Endothelial cell of umbilical vein (primary cell): ENCODE measurements around the gene SPRN. TPM values are rescaled to one million over a fixed set of nuclear protein-coding genes. Genes with fewer than 3 reads are reported as not detected.
"Not testable (repeated sequence)": the region's sequence is repeated elsewhere in the genome, so short reads cannot be mapped to it uniquely, and the experiment has no call there.

Experiments used
- BruUV-seq: library from RNA; stranded (reverse); fragments of 400-500 nt; replicated peaks from 2 replicates; lab custom pipeline; 2021; lab: Mats Ljungman, UMichigan
- CTCF ChIA-PET: fragments of 300-600, 350-600 bp; sonication (Branson Sonifier 250); formaldehyde crosslinking; loops from one replicate; lab custom pipeline; 2021; ENCODE audit warnings: antibody characterized with exemption, inconsistent platforms; lab: Charles Lee
- POLR2A ChIA-PET: fragments of 300-600, 350-600 bp; sonication (Branson Sonifier 250); formaldehyde crosslinking; loops from one replicate; lab custom pipeline; 2021; ENCODE audit warnings: antibody characterized with exemption, inconsistent platforms; lab: Charles Lee
- DNase-seq: peaks from one replicate; pipeline ENCODE4 v3.0.0-alpha.2; 2011; ENCODE audit warnings: low read depth, low spot score
- FAIRE-seq: peaks from 2 replicates; lab custom pipeline; 2011; peaks lifted over from hg19 to GRCh38; lab: Jason Lieb, UNC
- H2AFZ ChIP-seq: 2 replicates; pipeline ENCODE4 v1.6.0; 2012; ENCODE audit warnings: low read depth, low read length, control low read depth, inconsistent platforms
- H3K27ac ChIP-seq: 2 replicates; pipeline ENCODE4 v1.5.1; 2011; ENCODE audit warnings: low read depth, mild to moderate bottlenecking, control low read depth, low read length, moderate library complexity; ENCODE audit not compliant: insufficient read depth
- H3K27me3 ChIP-seq, 2 experiments: 2 replicates each; pipeline versions ENCODE4 v1.6.0 to v1.6.1; 2011; ENCODE audit warnings: low read length in 2 of 2, mixed read lengths in 1 of 2; ENCODE audit not compliant: control insufficient read depth in 2 of 2, insufficient read depth in 2 of 2
- H3K36me3 ChIP-seq, 2 experiments: 2 replicates in 1 of 2; 3 replicates in 1 of 2; pipeline ENCODE4 v1.5.1; 2011; ENCODE audit warnings: low read length in 2 of 2, mild to moderate bottlenecking in 1 of 2, moderate library complexity in 1 of 2; ENCODE audit not compliant: control insufficient read depth in 2 of 2, insufficient read depth in 2 of 2; ENCODE audit errors: extremely low read depth in 1 of 2
- H3K4me1 ChIP-seq: 3 replicates; pipeline ENCODE4 v1.5.1; 2011; ENCODE audit warnings: mild to moderate bottlenecking, low read length; ENCODE audit not compliant: control insufficient read depth, insufficient read depth; ENCODE audit errors: extremely low read depth
- H3K4me2 ChIP-seq: 2 replicates; pipeline ENCODE4 v1.6.1; 2011; ENCODE audit warnings: low read length, control low read depth, mixed read lengths; ENCODE audit not compliant: insufficient read depth
- H3K4me3 ChIP-seq, 3 experiments: fragments of 200-600 bp in 1 of 3; sonication (generic), shearing (Covaris generic) in 1 of 3; replicated peaks in 1 of 3; 2 replicates each; pipeline ENCODE4 v1.5.1; 2011 to 2016; ENCODE audit warnings: control low read depth in 3 of 3, low read length in 3 of 3, mild to moderate bottlenecking in 2 of 3, inconsistent platforms in 1 of 3, low read depth in 1 of 3, moderate library complexity in 1 of 3; ENCODE audit not compliant: insufficient read depth in 1 of 3
- H3K79me2 ChIP-seq: 2 replicates; pipeline ENCODE4 v1.6.0; 2012; ENCODE audit warnings: low read length, inconsistent platforms; ENCODE audit not compliant: control insufficient read depth, insufficient read depth
- H3K9ac ChIP-seq: replicated peaks from 2 replicates; pipeline ENCODE3; 2011; ENCODE audit warnings: low read length, control low read depth; ENCODE audit not compliant: insufficient read depth; ENCODE audit errors: extremely low read depth
- H3K9me1 ChIP-seq: replicated peaks from 3 replicates; pipeline ENCODE4 v1.6.0; 2011; ENCODE audit warnings: mild to moderate bottlenecking, low read length; ENCODE audit not compliant: control insufficient read depth, insufficient read depth; ENCODE audit errors: extremely low read depth
- H3K9me3 ChIP-seq: replicated peaks from 2 replicates; pipeline ENCODE4 v1.5.1; 2012; ENCODE audit warnings: low read length, inconsistent platforms; ENCODE audit not compliant: control insufficient read depth, insufficient read depth
- H4K20me1 ChIP-seq: replicated peaks from 2 replicates; pipeline ENCODE3; 2011; ENCODE audit warnings: mild to moderate bottlenecking, low read length; ENCODE audit not compliant: control insufficient read depth, insufficient read depth; ENCODE audit errors: extremely low read depth
- MYC ChIP-seq: IDR thresholded peaks from one replicate; pipeline ENCODE4 v1.6.1; 2011; ENCODE audit warnings: mild to moderate bottlenecking, low read depth, low read length
- POLR2A ChIP-seq: IDR thresholded peaks from 2 replicates; pipeline ENCODE4 v1.6.1; 2012; ENCODE audit warnings: low read depth, mild to moderate bottlenecking, control low read depth, low read length
- dilution Hi-C: fragments of 300-500 bp; cut with MboI; formaldehyde crosslinking; loops from one replicate; pipeline ENCODE4 v1.15.0; 2019; ENCODE audit warnings: low sequenced_read_pairs; ENCODE audit not compliant: extremely low pct_ligation_motif_present
- intact Hi-C: fragments of 100-400 bp; cut with micrococcal nuclease; formaldehyde crosslinking; loops from one replicate; pipeline ENCODE4 v1.10.0; 2022
- polyA plus RNA-seq, 4 experiments: library from polyadenylated mRNA; depleted of rRNA in 3 of 4; stranded (reverse) in 3 of 4; unstranded in 1 of 4; fragments of >200 nt; gene quantifications; 2 replicates each; pipeline versions ENCODE4 v1.2.1 to v1.2.3, GENCODE V29; 2011 to 2012; ENCODE audit warnings: missing spikeins in 1 of 4
- total RNA-seq: library from RNA; stranded (reverse); gene quantifications from 2 replicates; pipeline ENCODE4 v1.2.3, GENCODE V29; 2021

Gene SPRN
- total and polyA plus RNA-seq, 2 donors (not counting 3 experiments of a cell fraction or from before 2014, with no cell fraction given) = 0.13 TPM; not detected in 1

DNA sequence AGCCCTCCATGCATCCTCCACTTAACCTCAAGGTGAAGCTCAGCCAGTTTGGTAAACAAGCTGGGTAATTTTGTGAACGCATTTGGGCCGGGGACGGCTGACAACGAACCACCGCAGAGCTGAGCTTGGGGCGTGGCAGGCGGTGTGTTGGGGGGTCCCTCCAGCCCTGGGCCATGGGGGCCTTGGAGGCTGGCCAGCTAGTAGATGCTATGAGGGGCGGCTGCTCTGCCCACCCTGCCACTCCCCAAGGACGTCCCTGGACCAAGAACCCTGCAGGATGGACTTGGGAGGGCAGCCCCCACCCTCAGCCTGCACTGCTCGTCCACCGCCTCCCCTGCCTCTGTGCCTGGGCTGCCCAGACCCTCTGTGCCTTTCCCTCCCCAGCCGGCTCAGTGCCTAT lies 17.4 kb upstream of the SPRN start:
- BruUV-seq = no TSS peak
- ChIA-PET CTCF (no interaction called here), POLR2A (no interaction called here)
- no peak overlapping the region for H3K27ac ChIP-seq
- FAIRE-seq (no peak), DNase-seq (no peak)
- H4K20me1 ChIP-seq = no peaks in the 10 kb centered on the region
- intact Hi-C loops (no loop called here), dilution Hi-C loops (no loop called here)
- no peaks in the 10 kb centered on the region for H3K27me3 ChIP-seq
- H3K4me2 ChIP-seq = no peak overlapping the region
- no peaks in the 10 kb centered on the region for H3K36me3 ChIP-seq
- no peaks in the 10 kb centered on the region for H3K79me2 ChIP-seq
- no peaks in the 10 kb centered on the region for H3K9me3 ChIP-seq
- no peak for TF ChIP-seq MYC
- no peak for TF ChIP-seq POLR2A
- no peak overlapping the region for H3K9ac ChIP-seq
- no peak overlapping the region for H3K4me3 ChIP-seq
- no peaks in the 10 kb centered on the region for H3K9me1 ChIP-seq
- no peaks in the 10 kb centered on the region for H3K4me1 ChIP-seq
- no peak overlapping the region for H2AFZ ChIP-seq

DNA sequence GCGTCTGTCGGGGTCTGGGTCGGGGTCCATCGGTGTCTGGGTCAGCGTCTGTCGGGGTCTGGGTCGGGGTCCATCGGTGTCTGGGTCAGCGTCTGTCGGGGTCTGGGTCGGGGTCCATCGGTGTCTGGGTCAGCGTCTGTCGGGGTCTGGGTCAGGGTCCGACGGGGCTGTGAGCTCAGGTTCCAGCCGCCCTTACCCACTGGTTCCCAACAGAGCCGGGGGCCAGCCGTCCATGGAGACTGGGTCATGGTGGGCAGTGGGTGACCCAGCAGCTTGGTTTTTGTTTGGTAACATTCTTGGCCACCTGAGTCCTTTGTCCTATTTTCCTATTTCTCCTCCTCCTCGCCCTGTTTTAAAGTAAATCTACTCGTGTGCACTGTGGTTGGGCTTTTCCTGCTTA lies 16.9 kb upstream of the SPRN start:
- H3K27ac ChIP-seq, H3K27me3 ChIP-seq, H3K79me2 ChIP-seq, H4K20me1 ChIP-seq, H3K36me3 ChIP-seq, H3K4me3 ChIP-seq, H3K9ac ChIP-seq, POLR2A ChIA-PET, H3K4me1 ChIP-seq, H3K9me3 ChIP-seq, H3K4me2 ChIP-seq, BruUV-seq, CTCF ChIA-PET, DNase-seq, intact Hi-C loops, H3K9me1 ChIP-seq, H2AFZ ChIP-seq, FAIRE-seq, dilution Hi-C loops: not testable (repeated sequence)
